GM21447 (cell line): Measurements from ENCODE around the gene SIRT1.
"Not testable (repeated sequence)": the region's sequence is repeated elsewhere in the genome, so short reads cannot be mapped to it uniquely, and the experiment has no call there.

Experiments used
- ATAC-seq: cut with Tn5 transposase; IDR thresholded peaks from one replicate; pipeline ENCODE4 v1.9.1; 2021; ENCODE audit not compliant: unreplicated experiment

The SIRT1 gene

DNA sequence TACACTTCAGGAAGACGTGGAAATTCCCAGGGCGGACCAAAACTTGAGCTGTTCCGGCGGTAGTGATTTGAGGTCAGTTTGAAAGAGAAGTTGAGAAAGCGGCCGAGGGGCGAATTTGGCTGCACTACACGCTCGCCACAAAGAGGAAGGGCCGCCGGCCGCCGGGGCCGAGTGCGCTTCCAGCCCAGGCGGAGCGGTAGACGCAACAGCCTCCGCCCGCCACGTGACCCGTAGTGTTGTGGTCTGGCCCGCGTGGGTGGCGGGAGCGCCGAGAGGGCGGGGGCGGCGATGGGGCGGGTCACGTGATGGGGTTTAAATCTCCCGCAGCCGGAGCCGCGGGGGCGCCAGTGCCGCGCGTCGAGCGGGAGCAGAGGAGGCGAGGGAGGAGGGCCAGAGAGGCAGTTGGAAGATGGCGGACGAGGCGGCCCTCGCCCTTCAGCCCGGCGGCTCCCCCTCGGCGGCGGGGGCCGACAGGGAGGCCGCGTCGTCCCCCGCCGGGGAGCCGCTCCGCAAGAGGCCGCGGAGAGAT lies at the start of gene SIRT1:
TSS of gene SIRT1 (plus strand) at position 344 of the 529 bp plus-strand sequence. CDS start at position 410, 66 bp downstream.
- ATAC-seq: peak; percentile 80

DNA sequence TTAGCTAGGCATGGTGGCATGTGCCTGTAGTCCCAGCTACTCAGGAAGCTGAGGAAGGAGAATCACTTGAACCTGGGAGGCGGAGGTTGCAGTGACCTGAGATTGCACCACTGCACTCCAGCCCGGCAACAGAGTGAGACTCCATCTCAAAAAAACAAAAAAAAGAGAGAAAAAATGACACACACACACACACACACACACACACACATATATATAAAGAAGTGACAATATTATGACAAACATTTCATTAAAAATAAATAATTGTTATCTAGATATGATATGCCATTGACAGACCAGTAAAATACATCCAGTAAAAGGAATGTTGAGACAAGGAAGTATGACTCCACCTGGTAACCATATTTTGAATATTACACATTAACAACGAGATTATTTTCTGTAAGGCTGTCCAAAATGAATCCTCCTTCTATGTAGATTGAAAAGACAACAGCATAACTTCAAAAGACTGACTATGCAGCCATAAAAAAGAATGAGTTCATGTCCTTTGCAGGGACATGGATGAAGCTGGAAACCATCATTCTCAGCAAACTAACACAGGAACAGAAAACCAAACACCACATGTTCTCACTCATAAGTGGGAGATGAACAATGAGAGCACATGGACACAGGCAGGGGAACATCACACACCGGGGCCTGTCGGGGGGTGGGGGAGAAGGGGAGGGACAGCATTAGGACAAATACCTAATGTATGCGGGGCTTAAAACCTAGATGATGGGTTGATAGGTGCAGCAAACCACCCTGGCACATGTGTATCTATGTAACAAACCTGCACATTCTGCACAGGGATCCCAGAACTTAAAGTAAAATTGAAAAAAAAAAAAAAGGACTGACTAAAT lies 48.7 kb upstream of the SIRT1 start:
- ATAC-seq: not testable (repeated sequence)

DNA sequence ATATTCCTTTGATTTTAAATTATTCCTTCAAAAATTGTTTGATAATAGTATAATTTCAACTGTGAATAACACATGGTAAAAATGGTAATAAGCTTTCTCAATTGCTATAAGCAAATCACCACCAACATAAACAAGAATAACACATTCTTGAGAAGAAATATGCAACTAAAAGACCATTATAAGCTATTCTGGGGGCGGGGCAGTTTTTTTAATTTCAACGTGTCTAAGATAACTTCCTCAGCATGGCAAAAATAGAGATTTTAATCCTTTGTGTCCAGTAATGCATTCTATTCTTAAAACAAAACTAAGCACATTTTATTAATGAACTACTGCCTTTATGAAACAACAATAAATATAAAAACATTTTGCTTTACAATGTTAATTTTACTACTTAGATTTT lies 48.0 kb upstream of the SIRT1 start:
- ATAC-seq: no peak

DNA sequence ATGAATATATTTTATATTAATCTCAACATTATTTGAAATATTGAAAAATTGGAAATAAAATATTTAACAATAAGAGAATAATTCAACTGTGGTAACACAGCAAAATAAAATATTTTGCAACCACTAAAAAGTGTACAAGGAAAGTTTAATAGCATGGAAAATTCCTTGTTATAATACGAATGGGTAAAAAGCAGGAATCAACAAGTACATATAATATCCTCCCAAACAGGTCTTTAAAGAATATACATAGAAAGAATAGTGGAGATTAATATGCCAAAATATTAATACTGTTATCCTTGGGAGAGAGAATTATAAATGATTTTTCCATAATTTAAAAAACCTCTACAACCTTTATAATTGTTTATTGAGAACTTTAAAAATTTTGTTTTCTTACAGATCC lies 47.5 kb upstream of the SIRT1 start:
- ATAC-seq: no peak

DNA sequence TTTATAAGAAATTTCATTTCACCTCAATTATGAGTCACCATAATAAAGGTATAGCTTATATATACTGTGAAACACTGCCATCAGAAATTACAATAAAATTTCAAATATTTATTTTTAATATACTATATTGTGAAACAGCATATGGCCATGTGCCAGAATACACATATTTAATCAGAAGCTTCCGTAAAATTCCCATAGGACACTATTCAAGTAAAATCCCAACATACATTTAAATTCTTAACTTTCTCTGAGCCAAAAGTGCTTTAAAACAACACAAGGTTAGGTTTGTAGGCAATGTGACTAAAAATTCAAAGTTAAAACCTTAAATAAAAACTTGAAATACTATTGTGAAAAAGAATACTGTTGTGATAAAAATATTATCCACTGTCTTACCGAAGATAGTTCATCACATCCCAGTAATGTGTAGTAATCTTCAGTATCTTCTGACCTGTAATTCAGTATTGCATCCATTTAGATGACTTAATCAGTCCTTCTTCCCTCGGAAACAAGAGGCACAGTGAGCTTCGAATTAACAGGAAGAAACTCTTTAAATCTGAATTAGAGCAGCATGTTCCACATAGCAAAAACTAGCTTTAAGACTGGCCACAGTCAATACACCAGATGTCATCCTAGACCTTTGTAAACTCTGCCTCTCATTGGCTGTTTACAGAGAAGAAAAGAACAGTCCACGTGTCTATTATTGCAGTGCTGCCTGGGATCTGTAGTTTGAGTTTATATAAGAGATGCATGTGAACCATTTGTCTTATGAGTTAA lies 46.7 kb upstream of the SIRT1 start, which contains the start of gene DNAJC12:
TSS of gene DNAJC12 (minus strand) at position 648 of the 774 bp plus-strand sequence. CDS start at position 471, 177 bp downstream.
- ATAC-seq: no peak

DNA sequence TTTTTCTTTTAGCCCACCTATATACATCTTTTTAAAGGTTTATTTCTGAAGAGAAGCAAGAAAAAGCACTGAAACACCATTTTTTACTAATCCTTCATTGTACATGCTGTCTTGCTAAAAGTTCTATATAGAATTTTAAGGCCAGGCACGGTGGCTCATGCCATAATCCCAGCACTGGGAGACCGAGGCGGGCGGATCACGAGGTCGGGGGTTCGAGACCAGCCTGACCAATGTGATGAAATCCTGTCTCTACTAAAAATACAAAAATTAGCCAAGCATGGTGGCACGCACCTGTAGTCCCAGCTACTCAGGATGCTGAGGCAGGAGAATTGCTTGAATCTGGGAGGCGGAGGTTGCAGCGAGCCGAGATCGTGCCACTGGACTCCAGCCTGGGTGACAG lies 44.9 kb upstream of the SIRT1 start:
- not testable (repeated sequence) for ATAC-seq

DNA sequence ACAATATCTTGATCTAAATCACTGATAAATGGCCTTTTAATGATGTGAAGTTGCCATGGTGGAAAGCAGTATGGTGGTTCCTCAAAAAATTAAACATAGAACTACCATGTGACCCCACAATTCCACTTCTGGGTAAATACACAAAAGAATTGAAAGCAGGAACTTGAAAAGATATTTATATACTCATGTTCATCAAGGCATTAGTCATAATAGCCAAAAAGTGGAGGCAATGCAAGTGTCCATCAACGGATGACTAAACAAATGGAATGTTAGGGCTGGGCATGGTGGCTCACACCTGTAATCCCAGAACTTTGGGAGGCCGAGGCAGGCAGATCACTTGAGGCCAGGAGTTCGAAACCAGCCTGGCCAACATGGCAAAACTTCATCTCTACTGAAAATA lies 44.5 kb upstream of the SIRT1 start:
- ATAC-seq: no peak

DNA sequence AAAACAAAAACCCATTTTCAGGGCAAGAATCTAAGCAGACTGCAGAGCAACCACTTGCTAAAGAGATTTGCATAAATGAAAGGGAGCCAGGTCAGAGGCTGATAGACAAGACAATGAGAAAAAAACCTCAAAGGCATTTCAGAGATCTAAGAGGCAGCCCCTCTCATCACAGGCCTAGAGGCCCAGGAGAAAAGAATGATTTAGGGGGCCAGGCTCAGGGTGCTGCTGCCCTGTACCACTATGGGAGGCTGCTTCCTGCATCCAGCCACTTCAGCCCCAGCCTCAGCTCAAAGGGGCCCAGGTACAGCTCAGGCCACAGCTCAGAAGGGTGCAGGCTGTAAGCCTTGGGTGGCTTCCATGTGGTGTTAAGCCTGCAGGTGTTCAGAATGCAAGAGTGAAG lies 42.7 kb upstream of the SIRT1 start:
- no peak for ATAC-seq

DNA sequence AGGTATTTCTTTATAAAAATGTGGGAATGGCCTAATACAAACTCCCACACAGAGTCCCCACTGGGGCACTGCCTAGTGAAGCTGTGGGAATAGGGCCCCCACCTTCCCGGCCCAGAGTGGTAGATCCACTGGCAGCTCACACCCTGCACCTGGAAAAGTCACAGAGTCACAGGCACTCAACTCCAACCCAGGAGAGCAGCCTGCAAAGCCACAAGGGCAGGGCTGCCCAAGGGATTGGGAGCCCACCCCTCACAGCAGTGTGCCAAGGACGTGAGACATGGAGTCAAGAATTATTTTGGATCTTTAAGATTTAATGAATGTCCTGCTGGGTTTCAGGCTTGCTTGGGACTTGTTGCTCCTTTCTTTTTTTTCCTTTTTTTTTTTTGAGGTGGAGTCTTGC lies 41.2 kb upstream of the SIRT1 start:
- ATAC-seq: no peak

DNA sequence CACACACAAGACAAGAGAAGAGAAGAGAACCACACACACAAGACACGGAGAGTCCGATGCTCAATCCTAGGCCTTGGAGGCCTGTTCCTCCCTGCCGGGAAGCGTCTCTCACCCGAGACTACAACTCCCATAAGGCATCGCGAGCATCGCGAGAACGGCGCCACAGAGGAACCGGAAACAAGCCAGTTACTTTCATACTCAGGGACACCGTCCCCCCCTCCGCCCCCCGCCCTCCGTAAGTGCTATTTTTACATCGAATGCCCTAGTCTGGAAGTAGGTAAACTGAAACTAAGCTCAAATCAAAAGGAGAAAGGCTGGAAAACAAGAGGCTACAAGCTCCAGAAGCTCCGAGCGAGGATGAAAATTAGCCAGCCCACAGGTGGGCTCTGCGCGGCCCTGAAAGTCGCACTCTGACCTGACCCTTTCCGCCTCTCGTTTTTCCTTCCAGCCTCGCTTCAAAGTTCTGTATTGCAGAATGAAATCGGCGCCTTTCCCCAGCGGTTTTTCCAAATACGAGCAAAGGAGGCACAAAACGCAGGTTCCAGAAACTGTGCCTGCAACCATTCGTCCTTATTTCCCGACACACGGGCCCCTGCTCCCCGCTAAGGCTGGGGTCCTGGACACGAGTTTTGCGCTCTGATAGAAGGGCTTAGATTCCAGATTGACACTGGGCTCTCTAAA lies 35.0 kb upstream of the SIRT1 start:
- peak; percentile 93 for ATAC-seq

DNA sequence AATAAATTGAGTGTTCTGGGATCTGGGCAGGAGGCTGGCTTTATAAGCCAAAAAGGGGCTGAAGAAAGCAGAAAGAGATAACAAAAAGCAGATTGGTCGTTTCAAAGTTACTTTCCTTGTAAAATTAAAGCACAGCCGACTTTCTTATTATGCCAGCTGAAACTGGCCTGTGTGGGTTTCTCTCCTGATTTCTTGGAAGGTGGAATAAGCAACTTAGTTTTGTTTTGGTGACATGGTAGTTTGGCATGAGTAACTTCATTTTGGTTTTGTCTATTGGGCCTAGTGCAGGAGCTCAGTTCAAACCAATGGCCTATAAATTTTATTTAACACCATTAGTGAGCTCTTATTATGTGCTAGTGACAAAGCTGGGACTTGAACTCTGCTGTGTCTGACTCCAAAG lies 33.3 kb upstream of the SIRT1 start:
- no peak for ATAC-seq

DNA sequence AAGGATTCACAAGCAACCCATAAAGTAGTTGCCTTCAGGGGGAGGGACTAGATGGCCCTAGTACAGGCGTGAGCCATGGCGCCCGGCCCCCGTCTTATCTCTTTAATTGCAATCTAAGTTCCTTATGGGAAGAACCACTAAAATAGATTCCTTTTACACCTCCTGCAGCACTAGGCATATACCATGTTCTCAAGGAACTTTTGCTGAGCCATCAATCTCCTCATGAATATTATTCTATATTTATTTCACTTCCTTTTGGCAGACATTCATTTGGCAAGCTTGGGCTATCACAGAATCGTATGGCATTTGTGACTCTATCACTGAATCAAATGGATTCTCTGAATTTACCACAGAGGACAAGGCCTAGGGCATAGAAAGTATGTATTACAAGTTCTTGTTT lies 31.7 kb upstream of the SIRT1 start:
- ATAC-seq: no peak

DNA sequence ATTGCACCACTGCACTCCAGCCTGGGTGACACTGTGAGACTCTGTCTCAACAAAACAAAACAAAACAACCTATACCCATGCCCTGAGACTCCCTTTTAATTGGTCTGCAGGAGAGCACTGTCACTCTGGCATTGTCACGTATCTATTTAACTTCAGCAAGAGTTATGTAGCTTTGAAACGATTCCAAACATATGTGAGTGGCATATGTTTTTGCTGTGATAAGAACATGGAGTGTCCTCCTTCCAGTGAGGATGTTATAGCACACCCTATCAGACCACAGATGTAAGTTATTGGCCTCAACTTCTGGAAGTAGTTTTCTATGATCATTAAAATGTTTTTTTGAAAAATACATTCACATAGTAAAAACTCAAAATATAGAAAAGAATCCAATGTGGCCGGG lies 30.9 kb upstream of the SIRT1 start:
- no peak for ATAC-seq

DNA sequence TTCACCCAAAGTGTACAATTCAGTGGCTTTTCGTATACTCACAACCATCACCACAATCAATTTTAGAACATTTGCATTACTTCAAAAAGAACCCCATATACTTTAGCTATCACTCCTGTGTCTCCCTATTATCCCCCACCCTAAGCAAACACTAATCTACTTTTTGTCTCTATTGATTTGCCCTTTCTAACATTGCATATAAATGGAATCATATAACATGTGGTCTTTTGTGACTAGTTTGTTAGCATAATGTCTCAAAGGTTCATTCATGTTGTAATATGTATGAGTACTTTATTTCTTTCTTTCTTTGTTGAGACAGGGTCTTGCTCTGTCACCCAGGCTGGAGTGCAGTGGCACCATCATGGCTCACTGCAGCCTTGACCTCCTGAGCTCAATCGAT lies 25.5 kb upstream of the SIRT1 start:
- no peak for ATAC-seq

DNA sequence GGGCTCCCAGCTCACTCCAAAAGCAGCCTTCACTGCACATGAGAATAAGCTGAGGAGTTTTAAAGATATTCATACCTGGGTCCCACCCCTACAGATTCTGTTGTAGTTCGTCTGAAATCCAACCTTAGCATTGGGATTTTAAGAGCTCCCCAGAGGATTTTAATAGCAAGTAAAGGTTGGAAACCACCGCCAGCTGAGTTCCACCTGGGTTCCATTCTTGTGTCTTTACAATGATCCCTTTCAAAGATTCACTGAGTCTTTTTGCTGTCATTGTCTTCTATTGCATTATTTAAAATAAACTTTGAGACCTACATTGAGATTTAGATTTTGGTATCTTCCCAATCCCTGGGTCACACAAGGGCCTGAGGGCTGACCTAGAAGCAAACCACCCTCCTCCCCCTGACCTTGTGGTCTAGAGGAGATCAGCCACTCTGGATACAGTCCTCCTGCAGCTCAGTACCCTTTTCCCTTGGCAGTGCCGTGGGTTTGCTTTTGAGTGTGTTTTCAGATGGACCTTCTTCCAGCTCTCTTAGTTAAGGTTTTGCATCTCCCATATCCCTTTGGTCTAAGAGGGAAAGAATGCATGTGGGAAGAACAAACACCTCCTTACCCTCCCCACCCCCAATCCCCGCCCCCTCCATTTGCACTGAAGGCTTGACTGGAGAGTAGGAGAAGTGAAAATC lies 22.6 kb upstream of the SIRT1 start:
- ATAC-seq: no peak

DNA sequence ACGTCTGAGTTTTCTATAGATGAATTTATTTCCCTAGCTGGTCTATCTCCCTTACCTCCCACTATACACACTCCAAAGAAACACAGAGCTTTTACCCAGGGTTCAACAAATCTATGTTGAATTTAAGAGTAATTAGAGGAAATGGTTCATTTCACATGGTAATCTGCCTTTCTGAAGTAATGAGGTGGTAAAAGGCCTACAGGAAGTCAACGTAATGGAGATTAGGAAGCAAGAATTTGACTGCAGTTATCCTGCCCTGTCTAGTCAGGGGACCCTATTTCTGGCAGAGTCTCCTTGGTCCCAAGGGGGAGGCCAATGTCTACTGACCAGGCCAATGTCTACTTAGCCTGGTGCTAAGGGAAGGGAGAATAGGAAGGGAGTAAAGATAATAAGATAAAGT lies 21.4 kb upstream of the SIRT1 start:
- no peak for ATAC-seq

DNA sequence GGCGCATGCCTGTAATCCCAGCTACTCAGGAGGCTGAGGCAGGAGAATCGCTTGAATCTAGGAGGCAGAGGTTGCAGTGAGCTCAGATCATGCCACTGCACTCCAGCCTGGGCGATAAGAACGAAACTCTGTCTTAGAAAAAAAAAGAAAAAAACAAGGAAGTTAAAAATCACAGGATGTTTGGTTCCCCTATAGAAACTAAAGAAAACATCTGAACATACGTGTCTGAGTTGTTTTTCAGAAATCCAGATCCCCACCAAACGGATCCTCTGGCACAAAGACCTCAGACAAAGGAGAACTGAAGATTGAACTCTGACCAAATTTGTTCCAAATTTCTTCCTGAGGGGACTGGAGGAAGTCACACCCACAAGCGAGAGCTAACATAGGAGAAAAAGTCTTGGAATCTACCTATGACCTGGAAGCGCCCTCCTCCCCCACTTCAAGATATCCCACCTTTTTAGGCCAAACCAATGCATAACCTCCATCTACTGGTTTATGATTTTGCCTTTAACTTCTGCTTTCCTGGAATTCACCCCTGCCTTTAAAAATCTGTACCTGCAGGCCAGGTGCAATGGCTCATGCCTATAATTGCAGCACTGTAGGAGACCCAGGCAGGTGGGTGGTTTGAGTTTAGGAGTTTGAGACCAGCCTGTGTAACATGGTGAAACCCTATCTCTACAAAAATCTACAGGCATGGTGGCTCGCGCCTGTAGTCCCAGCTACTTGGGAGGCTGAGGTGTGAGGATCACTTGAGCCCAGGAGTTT lies 19.7 kb upstream of the SIRT1 start:
- no peak for ATAC-seq

DNA sequence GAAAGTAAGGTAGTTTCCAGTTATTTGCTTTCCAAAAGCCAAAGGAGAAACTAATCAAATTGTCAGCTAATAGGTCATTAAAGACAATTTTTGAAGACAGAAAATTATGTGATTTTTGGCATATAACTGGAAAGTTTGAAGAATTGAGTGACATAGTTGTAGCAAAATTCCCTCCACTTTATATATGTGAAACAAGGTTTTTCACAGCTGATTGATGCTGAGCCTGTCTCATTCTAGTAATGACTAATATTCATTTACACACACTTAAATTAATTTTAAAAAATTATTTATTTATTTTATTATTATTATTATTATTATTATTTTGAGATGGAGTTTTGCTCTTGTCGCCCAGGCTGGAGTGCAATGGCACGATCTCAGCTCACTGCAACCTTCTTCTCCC lies 16.3 kb upstream of the SIRT1 start:
- no peak for ATAC-seq

DNA sequence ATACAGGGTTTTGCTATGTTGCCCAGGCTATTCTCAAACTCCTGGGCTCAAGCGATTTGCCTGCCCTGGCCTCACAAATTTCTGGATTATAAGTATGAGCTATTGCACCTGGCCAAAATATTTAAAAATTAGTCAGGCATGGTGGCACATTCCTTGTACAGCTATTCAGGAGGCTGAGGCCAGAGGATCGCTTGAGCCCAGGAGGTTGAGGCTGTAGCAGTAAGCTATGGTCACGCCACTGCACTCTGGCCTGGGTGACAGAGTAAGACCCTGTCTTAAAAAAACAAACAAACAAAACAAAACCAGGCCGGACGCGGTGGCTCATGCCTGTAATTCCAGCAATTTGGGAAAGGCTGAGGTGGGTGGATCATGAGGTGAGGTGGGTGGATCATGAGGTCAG lies 14.5 kb upstream of the SIRT1 start:
- ATAC-seq: no peak
